Measurements from ENCODE around the gene TLR8.
"Not testable (repeated sequence)": the region's sequence is repeated elsewhere in the genome, so short reads cannot be mapped to it uniquely, and the experiment has no call there.

TLR8 gene

DNA sequence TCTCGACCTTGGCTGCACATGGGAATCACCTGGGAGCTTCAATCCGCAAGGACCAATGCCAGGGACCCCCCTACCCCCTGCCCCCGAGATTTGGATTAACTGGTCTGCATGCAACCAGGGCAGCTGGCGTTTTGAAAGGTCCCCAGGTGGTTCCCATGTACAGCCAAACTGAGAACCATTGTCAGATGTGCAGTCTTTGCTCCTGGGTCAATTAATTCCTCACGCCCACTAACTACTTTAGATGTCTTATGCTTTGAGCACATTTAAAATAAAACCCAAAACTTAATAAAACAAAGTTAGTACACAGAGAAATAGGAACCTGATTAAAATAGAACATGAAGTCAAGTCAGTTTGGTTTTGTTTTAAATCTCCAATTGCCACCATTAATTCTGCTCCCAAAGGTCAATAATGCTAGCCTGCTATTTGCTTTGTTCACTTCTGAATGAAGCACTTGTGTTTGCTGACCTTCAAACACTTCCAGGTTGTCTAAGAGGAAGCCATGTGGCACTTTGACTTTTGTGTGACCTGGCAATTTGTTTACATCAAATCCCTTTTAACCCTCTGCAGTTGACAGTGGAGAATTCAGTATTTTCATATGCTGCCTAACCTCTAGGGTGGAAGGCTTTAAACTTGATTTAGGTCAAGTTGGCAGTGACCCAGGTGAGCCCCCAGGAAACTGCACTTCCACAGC is 41.3 kb downstream of the TLR8 start:
- no peak for DNase-seq

DNA sequence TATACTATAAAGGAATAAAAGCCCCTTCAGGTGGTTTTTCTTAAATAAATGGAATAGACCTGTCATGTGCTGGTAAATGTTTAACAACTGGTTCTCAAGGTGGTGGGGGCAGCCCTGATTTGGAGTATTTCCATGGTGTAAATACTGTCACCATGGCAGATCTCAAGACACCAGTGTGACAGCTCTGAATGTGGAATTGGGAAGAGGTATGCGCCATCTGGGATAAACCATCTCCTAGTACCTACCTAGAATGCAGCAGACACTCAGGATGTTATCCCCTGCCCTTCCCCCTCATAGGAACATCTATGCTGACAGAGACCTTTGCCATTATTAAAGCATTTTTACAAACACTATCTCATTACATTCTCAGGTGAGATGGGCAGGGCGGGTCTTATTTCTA is 42.1 kb downstream of the TLR8 start:
- no peak for DNase-seq

DNA sequence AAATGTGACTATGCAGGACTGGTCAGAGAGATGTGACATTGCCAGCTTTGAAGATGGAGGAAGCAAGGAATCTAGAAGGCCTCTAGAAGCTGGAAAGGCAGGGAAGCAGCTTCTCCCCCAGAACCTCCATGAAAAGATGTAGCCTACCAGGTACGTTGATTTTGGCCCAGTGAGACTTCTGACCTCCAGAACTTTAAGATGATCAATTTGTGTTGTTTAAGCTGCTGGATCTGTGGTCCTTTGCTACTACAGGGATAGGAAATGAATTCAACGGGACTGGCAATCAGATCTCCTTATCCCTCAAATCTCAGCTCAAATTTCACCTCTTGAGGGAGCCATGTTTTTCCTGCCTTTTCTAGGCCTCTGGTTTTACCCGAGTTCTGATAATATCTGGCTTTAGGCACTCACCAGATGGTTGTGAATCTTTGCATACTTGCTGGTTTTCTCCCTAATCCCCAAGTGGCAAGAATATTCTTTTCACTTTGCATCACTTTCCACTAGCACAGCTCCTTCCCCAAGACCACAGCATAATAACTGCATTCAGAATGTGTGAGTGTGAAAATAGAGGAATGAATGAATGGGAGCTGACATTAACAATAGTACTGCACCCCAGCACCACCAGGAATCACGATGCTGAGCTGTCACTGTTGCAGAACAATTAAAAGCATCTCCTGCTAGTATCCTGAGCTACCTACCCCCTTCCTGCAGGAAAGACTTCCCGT is 42.9 kb downstream of the TLR8 start:
- no peak for DNase-seq

DNA sequence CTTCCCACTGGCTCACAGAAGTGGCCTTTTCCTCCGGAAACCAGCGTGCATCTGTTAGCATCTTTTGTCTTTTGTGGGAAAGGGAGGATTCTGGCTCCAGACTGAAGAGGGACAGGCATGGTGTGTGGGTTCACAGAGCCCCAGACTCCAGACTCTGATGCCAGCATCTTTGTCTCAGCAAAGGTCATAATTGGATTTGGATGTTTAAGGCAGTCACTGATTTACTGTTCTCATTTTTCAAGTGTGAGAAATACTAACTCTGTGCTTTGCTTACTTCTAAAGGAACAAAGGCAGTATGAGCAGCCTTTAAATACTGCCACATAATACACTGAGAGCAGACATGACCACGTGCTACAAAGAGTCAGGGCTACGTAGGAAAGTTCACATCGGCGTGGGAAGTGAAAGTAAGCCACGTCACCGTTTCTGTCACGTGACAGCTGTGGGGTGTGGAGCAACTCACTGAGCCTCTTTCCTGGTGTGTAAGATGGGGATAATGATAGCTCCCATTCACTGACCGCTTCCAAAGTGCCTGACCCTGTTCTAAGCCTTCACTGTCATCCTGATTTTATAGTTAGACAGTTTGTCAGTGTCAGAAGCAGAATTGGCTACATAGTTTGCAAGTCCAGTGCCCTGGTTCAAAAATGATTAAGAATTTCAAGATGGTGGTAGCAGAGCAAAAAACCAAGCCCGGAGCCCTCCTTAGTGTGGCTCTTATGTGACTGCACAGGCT is 43.7 kb downstream of the TLR8 start:
- DNase-seq = peak; percentile 4

DNA sequence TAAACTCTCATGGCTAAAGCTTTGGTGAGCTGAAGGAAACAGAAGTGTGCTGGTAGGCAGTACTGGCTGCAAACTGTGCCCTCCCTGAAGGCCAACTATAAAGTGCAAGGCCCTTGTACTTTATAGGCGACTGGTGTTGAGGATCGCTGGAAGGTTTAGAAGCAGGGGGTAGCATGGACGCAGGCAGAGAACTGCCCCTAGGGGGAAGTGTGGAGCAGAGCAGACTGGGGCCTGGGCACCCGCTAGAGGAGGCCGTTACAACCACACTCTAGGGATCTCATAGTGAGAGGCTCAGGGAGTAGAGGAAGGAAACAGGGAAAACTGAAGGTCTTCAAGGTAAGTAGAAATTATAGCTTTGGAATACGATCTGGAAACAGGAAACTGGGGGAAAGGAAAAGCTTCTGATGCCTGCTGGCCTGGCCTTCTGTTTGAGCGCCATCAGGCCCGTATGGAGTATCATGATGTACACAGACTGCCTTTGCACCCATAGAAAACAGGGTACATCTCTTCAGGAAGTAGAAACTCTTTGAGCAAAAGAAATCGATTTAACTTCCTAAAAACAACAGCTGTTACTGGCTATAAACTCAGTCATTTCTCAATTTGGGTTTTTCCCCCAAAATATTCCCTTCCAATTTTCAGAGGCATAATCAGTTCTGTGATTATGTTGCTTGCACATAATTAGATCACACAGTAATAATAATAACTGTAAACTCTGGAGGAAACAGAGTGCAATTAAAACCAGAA is 44.6 kb downstream of the TLR8 start:
- DNase-seq = peak; percentile 3

DNA sequence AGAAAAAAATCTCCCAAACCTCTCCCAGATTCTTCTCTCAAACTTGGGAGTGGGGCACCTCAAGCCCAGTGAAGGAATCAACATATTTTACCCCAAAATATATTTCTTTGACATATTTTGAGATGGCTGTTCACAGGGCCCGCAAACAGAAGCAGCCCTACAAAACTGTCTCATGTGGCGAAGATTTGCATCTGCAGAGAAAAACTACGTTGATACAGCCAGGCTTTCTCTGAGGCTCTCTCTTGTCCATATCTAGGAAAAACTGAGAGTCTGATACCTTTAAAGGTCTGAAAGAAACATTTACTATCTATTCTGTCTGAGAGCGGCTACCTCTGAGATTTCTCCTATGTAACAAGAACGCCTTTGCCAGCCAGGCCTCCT is 45.2 kb downstream of the TLR8 start:
- DNase-seq = no peak

DNA sequence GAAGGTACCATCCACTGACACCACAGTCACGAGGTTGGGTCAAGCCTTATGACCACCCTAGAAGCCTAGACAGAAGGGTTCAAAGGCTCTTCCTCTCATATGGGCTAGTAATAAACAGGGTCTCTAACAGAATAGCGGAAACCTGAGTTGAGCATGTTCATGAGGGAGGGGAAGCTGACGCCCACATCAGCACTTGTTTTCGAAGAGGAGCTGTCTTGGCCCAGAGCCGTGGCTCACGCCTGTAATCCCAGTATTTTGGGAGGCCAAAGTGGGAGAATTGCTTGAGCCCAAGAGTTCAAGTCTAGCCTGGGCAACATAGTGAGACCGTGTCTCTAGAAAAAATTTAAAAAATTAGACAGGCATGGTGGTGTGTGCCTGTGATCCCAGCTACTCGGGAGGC is 47.0 kb downstream of the TLR8 start:
- DNase-seq = no peak

DNA sequence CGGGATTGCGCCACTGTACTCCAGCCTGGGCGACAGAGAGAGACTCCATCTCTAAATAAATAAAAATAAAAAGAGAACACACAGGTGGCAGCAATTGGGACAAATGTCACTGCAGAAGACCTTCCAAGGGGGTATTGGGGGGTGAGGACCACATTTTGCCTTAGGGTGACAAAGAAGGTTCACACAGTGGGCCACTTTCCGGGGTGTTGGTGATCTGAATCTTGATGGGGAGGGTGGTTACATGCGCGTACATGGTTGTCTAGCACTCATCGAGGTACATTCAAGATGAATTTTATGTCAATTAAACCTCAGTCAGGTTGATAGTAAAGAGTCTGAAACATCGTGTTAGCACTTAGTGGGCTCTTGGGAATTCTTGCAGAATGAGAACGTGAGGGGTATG is 48.0 kb downstream of the TLR8 start:
- DNase-seq = no peak

DNA sequence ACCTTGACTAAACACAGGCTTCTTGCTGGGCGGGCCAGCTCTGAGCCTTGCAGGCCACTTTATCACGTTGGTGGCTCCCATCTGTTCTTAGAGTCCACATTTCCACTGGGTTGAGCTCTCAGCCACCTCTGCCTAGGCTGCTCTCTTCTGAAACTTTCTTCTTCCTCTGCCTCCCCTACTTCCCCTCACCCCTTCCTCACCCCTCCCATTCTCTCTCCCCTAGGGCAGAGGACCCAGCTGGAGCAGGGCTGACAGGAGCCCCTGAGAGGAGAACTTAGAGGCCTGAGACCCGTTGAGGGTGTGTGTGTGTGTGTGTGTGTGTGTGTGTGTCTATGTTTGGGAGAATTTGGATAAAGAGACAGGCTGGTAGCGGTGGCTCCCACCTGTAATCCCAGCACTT is 48.6 kb downstream of the TLR8 start:
- peak; percentile 2 for DNase-seq

DNA sequence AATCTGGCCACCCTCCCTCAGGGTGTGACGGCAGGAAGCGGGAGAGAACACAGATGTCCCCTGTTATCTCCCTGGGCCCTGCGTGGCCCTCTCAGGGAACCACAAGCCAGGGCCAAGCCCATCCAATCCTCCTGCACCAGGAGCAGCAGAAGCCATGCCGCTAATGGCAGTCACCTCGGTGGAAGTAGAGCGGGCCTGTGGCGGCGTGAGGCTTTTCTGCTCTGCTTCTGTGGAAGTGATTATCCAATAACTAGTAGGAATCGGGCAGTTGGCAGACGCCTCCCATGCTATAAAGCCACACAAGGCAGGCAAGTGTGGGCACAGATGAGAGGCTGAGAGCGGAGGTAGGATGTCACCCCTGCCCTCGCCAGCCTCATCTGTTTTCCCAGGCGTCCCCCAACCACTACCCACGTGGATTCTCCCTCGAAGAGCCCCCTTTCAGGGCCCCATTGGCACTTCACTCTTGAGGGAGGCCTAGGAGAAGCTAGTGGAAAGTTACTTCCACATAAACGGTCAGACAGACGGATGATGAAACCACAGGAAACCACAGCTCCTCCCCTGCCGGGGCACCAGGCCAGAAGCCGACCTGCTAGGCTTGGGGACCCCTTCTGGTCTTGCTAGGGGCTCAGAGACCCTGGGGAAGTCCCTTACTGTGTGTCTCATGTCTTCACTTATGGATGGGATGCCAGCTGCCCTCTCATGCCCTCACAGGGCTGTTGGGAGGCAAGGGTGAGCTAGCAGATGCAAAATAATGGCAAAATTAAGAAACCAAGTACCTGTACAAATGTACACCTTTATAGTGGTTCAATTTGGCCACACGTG is 49.7 kb downstream of the TLR8 start:
- DNase-seq = peak; percentile 84

DNA sequence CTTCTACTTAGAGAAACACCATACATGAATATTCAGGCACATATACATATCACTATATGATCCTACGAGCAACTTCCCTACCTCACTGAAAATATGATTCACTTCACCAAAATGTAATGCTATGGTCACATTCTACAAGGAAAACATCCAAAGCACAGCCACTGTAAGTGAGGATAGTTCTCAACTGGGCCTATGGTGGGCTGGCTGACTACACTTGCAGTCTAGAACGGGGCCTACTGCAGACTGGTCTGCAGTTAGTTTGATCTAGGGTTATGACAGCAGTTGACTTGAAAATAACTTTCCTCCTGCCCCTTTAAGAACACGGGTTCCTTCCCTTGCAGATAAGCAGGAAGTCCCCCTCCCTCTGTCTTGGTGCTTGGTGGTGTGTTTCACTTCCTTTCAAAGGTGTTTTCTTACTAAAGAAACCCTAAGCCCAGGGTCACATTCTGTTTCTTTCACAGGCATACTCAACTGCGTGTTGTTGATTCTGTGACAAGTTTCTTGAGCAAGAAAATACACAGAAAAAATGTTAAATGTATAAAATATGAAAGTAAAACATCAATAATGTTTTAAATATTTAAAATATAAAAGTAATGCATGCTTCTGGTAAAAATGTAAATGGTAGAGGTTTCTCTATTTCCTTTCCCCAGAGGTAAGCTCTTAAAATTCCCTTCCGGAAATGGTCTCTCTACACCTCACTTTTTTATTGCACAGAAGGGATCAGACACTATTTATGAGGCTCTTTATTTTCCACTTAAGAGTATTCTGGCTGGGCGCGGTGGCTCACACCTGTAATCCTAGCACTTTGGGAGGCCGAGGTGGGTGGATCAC is 50.5 kb downstream of the TLR8 start:
- peak; percentile 74 for DNase-seq

DNA sequence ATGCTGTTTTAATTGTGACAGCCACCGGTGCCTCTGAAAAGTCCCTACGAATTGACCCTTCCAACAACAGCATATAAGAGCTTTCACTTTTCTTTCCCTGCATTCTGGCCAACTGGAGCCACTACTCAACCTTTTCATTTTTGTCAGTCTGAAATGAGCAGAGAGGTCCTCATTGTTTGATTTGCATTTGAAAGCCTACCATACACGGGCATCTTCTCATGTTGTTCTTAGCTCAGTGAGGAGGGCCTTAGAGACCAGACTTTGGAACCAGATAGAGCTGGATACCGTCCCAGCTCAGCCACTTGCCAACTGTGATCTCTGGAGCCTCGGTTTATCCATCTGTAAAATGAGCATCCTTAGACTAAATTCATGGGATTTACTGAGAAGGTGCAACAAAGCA is 51.6 kb downstream of the TLR8 start:
- DNase-seq = no peak

DNA sequence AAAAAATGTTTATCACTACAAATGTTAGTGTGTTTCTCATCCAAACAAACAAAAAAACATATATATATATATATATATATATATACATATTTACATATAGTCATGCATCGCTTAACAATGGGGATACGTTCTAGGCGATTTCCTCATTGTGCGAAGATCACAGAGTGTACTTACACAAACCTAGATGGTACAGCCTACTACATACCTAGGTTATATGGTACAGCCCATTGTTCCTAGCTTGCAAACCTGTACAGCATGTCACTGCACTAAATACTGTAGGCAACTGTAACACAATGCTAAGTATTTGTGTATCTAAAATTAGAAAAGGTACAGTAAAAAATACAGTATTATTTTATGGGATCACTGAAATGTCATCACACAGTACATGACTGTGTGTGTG is 52.0 kb downstream of the TLR8 start:
- DNase-seq = no peak

DNA sequence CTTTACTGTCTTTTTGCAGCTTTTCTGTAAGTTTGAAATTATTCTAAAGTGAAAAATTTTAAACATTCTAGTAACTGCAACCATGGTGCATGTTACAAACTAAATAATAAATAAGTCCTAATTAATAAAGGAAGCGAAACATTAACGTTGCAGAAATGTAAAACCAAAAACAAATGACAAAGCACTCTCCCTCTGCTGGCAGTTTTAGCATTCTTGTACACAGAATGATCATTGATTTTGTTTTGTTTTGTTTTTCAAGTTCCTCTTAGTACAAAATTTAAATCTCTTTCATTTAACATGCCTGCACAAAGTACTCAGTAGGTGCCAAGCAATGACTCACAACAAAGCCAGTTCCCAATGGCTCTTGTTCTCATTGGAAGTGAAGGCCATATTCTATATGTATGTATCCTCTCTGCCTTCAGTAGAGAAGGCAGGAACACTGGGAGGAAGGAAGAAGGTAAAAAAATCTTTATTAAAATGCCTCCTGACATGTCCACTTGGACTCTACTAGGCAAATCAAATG is 54.8 kb downstream of the TLR8 start:
- DNase-seq = no peak

DNA sequence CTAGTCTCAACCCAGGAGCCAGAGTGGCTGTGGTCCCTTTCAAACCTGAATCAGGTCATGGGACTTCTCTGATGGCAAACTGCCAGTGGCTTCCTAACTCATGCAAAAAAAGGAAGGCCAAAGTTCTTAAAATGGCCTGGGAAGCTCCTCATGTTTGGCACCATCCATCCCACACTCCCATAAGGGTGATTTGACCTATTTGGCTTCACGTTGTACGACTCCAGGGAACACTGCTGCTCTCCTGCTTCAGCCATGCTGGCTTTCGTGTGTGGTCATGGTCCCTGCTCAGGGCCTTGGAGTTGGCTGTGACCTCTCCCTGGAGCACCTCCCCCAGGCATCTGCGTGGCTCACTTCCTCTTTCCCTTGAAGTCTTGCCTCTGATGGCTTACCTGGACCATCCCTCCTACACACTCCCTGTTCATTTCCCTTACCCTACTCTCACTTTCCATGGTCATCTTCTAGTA is 55.7 kb downstream of the TLR8 start:
- no peak for DNase-seq

DNA sequence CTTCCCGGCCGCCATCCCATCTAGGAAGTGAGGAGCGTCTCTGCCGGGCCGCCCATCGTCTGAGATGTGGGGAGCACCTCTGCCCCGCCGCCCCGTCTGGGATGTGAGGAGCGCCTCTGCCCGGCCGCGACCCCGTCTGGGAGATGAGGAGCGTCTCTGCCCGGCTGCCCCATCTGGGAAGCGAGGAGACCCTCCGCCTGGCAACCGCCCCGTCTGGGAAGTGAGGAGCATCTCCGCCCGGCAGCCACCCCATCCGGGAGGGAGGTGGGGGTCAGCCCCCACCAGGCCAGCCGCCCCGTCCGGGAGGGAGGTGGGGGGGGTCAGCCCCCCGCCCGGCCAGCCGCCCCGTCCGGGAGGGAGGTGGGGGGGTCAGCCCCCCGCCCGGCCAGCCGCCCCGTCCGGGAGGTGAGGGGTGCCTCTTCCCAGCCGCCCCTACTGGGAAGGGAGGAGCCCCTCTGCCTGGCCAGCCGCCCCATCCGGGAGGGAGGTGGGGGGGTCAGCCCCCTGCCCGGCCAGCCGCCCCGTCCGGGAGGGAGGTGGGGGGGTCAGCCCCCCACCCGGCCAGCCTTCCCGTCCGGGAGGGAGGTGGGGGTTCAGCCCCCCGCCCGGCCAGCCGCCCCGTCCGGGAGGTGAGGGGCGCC is 56.9 kb downstream of the TLR8 start:
- not testable (repeated sequence) for DNase-seq

DNA sequence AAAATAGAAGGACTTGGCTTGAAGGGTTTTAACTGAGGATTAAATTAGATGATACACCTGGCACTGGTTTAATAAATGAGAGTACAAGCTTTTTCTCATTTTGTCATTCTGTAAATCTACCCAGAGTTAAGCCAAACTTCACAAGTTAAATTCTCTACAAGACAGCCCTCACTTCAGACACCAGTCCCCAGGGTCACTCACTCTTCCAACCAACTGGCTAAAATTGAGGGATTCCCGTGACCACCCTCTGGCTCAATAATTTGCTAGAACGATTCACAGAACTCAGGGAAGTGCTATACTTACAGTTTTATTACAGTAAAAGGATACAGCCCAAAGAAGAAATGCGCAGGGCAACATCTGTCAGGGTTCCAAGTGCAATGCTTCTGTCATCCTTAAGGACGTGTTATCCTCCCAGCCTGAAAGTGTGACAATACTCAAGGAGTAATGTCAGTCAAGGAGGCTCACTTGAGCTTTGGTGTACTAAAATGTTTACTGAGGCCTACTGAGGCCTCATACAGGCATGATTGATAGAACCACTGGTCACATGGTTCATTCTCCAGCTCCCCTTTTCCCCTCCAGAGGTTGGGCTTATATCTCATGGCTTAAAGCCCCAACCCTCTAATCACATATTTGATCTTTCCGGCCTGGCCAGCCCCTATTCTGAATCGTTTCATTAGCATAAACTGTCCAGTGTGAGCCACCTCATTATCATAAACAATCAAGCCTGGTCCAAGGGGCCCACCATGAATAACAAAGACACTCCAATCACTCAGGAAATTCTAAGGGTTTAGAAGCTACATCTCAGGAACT is 58.9 kb downstream of the TLR8 start:
- no peak for DNase-seq

DNA sequence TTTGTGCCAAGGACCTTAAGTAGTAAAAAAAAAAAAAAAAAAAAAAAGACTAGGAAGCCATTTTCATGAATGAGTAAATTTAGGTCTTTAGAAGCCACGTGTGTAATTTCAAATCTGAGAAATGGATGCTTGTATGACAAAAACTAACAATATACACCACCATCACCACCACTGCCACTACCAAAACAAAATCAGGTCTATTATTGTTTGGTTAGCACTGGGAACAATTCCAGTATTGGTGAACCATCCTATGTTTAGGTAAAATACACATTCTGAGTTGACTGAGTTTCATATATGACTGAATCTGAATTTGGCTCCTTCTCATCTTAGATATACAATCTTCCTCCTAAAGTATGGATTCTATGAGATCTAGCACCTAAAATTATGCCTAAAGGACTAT is 59.7 kb downstream of the TLR8 start:
- DNase-seq = no peak

DNA sequence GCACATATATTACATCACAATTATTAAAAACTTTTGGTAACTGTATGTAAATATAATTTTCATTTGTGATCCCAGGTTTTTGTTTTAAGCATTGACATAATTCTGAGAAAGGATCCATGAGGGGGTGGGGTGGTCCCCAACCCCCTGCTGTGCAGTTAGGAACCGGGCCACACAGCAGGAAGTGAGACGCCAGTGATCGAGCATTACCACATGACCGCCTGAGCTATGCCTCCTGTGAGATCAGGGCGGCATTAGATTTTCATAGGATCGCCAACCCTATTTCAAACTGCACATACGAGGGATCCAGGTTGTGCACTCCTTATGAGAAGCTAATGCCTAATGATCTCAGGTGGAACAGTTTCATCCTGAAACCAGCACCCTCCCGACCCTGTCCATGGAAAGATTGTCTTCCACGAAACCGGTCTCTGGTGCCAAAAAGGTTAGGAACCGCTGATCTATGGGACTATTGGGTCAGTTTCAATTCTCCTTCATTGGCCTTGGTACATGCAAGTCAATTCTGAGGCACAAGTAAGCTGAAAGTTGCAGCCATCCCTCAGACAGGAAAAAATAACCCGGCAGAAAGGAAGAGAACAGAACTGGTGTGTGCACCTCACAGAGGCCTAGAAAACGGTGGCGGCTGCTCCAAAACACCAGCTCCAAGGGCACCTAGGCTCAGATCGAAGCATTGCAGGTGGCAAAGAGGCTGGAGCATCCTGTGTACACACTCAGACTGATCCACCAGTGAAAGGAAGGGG is 61.5 kb downstream of the TLR8 start:
- no peak for DNase-seq

All from SIG-M5 (cell line).